Measurements from ENCODE around the gene DISP2.

Gene DISP2

DNA sequence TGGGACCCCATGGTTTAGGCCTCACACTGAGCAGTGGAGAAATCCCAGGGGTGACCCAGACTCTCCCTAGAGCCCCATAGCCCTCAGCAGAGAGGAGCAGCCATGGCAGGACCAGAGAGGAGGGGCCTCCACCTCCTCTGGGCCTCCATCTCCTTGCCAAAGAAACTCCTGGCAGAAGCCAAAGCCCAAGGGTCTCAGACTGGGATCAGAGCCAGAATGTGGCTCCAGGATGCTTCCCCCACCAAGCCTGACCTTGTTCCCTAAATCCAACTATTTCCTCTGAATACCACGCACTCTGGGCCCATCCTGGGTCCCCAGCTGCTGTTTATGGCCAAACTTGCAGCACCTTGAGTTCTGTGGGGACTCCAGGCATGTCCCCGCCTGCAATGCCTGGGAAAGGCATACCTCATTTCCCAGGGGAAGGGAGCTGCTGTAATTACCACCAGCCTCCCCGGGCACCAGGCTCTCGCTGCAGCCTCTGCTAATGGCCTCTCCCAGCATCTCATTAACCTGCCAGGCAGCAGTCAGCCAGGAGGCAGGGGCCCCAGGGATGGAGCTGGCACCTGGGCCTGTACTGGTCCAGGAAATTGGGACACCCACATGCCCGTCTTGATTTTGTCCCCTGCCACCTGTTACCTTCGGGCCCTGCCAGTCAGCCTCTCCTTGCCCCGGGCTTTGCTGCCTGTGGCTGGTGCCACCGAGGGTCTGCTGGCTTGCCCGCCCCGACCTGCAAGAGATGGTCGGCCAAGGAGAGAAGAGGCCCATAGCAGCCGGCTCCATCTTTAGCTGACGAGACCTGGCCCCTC lies 21.9 kb upstream of the DISP2 start (continued):
- TF ChIP-seq BCL6B (tag by site-specific recombination; IDR thresholded peaks at IDR 0.05): no peak
- TF ChIP-seq SCRT1 (tag by site-specific recombination; IDR thresholded peaks at IDR 0.05; ENCODE audit: borderline replicate concordance): no peak
- TF ChIP-seq, protein P1, sequence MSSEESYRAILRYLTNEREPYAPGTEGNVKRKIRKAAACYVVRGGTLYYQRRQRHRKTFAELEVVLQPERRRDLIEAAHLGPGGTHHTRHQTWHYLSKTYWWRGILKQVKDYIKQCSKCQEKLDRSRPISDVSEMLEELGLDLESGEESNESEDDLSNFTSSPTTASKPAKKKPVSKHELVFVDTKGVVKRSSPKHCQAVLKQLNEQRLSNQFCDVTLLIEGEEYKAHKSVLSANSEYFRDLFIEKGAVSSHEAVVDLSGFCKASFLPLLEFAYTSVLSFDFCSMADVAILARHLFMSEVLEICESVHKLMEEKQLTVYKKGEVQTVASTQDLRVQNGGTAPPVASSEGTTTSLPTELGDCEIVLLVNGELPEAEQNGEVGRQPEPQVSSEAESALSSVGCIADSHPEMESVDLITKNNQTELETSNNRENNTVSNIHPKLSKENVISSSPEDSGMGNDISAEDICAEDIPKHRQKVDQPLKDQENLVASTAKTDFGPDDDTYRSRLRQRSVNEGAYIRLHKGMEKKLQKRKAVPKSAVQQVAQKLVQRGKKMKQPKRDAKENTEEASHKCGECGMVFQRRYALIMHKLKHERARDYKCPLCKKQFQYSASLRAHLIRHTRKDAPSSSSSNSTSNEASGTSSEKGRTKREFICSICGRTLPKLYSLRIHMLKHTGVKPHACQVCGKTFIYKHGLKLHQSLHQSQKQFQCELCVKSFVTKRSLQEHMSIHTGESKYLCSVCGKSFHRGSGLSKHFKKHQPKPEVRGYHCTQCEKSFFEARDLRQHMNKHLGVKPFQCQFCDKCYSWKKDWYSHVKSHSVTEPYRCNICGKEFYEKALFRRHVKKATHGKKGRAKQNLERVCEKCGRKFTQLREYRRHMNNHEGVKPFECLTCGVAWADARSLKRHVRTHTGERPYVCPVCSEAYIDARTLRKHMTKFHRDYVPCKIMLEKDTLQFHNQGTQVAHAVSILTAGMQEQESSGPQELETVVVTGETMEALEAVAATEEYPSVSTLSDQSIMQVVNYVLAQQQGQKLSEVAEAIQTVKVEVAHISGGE (tag by site-specific recombination; conservative IDR thresholded peaks at IDR 0.05; ENCODE audit: low read depth): no peak
- peak; percentile 84 for TF ChIP-seq SCRT2 (tag by site-specific recombination; IDR thresholded peaks at IDR 0.05)
- TF ChIP-seq ZNF391 (tag by site-specific recombination; IDR thresholded peaks at IDR 0.05; ENCODE audit: borderline replicate concordance, low read depth): no peak
- no peak for TF ChIP-seq ZNF155 (tag by site-specific recombination; IDR thresholded peaks at IDR 0.05)
- no peak for TF ChIP-seq ZFP69B (tag by site-specific recombination; IDR thresholded peaks at IDR 0.05)
- no peak for TF ChIP-seq ZBTB49 (tag by site-specific recombination; IDR thresholded peaks at IDR 0.05; ENCODE audit: low read depth)
- no peak for TF ChIP-seq ZNF549 (tag by site-specific recombination; IDR thresholded peaks at IDR 0.05)
- TF ChIP-seq TCF7L2 (IDR thresholded peaks at IDR 0.05; ENCODE audit: borderline replicate concordance, low read depth, low read length): no peak
- TF ChIP-seq ZNF768 (tag by site-specific recombination; IDR thresholded peaks at IDR 0.05): no peak
- no peak for TF ChIP-seq ZNF473 (tag by site-specific recombination; IDR thresholded peaks at IDR 0.05)
- no peak for TF ChIP-seq ZBTB17 (tag by site-specific recombination; IDR thresholded peaks at IDR 0.05)
- no peak for TF ChIP-seq SALL2 (tag by site-specific recombination; IDR thresholded peaks at IDR 0.05; ENCODE audit: borderline replicate concordance)
- peak; percentile 15; the same call in 1 of the 2 replicates for TF ChIP-seq ZBTB48 (tag by site-specific recombination; IDR thresholded peaks at IDR 0.05)
- TF ChIP-seq, protein P2, sequence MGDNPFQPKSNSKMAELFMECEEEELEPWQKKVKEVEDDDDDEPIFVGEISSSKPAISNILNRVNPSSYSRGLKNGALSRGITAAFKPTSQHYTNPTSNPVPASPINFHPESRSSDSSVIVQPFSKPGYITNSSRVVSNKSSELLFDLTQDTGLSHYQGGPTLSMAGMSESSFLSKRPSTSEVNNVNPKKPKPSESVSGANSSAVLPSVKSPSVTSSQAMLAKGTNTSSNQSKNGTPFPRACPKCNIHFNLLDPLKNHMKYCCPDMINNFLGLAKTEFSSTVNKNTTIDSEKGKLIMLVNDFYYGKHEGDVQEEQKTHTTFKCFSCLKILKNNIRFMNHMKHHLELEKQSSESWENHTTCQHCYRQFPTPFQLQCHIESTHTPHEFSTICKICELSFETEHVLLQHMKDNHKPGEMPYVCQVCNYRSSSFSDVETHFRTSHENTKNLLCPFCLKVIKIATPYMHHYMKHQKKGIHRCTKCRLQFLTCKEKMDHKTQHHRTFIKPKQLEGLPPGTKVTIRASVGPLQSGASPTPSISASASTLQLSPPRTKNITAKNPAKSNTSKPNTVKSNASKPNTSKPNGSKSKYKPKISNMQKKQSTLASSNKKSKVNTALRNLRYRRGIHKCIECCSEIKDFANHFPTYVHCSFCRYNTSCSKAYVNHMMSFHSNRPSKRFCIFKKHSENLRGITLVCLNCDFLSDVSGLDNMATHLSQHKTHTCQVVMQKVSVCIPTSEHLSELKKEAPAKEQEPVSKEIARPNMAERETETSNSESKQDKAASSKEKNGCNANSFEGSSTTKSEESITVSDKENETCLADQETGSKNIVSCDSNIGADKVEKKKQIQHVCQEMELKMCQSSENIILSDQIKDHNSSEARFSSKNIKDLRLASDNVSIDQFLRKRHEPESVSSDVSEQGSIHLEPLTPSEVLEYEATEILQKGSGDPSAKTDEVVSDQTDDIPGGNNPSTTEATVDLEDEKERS (tag by site-specific recombination; IDR thresholded peaks at IDR 0.05): no peak
- TF ChIP-seq YY1 (tag by site-specific recombination; IDR thresholded peaks at IDR 0.05): no peak
- peak; percentile 63 for TF ChIP-seq FEZF1 (tag by site-specific recombination; IDR thresholded peaks at IDR 0.05)
- no peak for TF ChIP-seq ZNF777 (tag by site-specific recombination; IDR thresholded peaks at IDR 0.05; ENCODE audit: borderline replicate concordance)
- no peak for TF ChIP-seq ZNF416 (tag by site-specific recombination; IDR thresholded peaks at IDR 0.05)
- peak; percentile 78; the same call in 1 of the 2 replicates for TF ChIP-seq MZF1 (tag by site-specific recombination; IDR thresholded peaks at IDR 0.05; ENCODE audit: borderline replicate concordance)
- peak; percentile 55; the same call in 1 of the 2 replicates for TF ChIP-seq ZBTB6 (tag by site-specific recombination; IDR thresholded peaks at IDR 0.05)
- TF ChIP-seq ZBTB8A (tag by site-specific recombination; IDR thresholded peaks at IDR 0.05): peak; percentile 57
- TF ChIP-seq BCL11A (tag by site-specific recombination; IDR thresholded peaks at IDR 0.05; ENCODE audit: low read depth): no peak
- no peak for TF ChIP-seq ZNF747 (tag by site-specific recombination; IDR thresholded peaks at IDR 0.05)

All from HEK293 (cell line).